ENCODE results near the gene RAB3GAP2. TPM values are rescaled to one million over a fixed set of nuclear protein-coding genes. Genes with fewer than 3 reads are reported as not detected.

Gene RAB3GAP2
- total and polyA plus RNA-seq, 2 donors (not counting 1 experiment from before 2014, with no cell fraction given) = 31.0 to 43.8 TPM

- no peaks in the 10 kb centered on the region for H3K27me3 ChIP-seq (ENCODE audit: control insufficient read depth, insufficient read depth, low read length)
- no peaks in the 10 kb centered on the region for H4K20me1 ChIP-seq (ENCODE audit: control insufficient read depth, extremely low read depth, insufficient read depth, low read length)
- H3K4me1 ChIP-seq (ENCODE audit: control insufficient read depth, extremely low read depth, insufficient read depth, low read length) = no peaks in the 10 kb centered on the region
- H3K9me3 ChIP-seq (ENCODE audit: control insufficient read depth, insufficient read depth, low read depth, low read length) = no peaks in the 10 kb centered on the region
- H3K4me3 ChIP-seq (replicated peaks in 1 of 4; ENCODE audit: control extremely low read depth in 1 of 4, insufficient read depth in 1 of 4, low read depth in 3 of 4, low read length in 4 of 4) = no peak overlapping the region
- no peak overlapping the region for H2AFZ ChIP-seq (ENCODE audit: low read length)
- no peaks in the 10 kb centered on the region for H3K79me2 ChIP-seq (ENCODE audit: control insufficient read depth, insufficient read depth, low read length)
- H3K4me2 ChIP-seq (ENCODE audit: extremely low read depth, insufficient read depth, low read length) = no peak overlapping the region
- no peak for TF ChIP-seq EZH2 (IDR thresholded peaks at IDR 0.05; ENCODE audit: low read length, missing control alignments)
- no peak for TF ChIP-seq CTCF (conservative IDR thresholded peaks at IDR 0.05 in 1 of 2, IDR thresholded peaks at IDR 0.05 in 1 of 2; ENCODE audit: low read depth in 1 of 2, low read length in 2 of 2)
- H3K9ac ChIP-seq (ENCODE audit: insufficient read depth, low read length) = no peak overlapping the region
- H3K27ac ChIP-seq (ENCODE audit: insufficient read depth, low read length) = no peak overlapping the region
- no peaks in the 10 kb centered on the region for H3K36me3 ChIP-seq (ENCODE audit: control insufficient read depth, insufficient read depth, low read length)
- DNase-seq (ENCODE audit: low read depth in 2 of 2) = peak in 1 of 2 donors; percentile 8
These were observed 135.1 kb downstream of the RAB3GAP2 start for GRCh38 chr1:220137019-220137786.

- H3K4me2 ChIP-seq (ENCODE audit: extremely low read depth, insufficient read depth, low read length) = no peak overlapping the region
- no peak for DNase-seq (ENCODE audit: low read depth in 2 of 2)
- no peaks in the 10 kb centered on the region for H3K36me3 ChIP-seq (ENCODE audit: control insufficient read depth, insufficient read depth, low read length)
- H3K27me3 ChIP-seq (ENCODE audit: control insufficient read depth, insufficient read depth, low read length) = no peaks in the 10 kb centered on the region
- H2AFZ ChIP-seq (ENCODE audit: low read length) = no peak overlapping the region
- no peak overlapping the region for H3K9ac ChIP-seq (ENCODE audit: insufficient read depth, low read length)
- H3K79me2 ChIP-seq (ENCODE audit: control insufficient read depth, insufficient read depth, low read length) = no peaks in the 10 kb centered on the region
- H3K4me3 ChIP-seq (replicated peaks in 1 of 4; ENCODE audit: control extremely low read depth in 1 of 4, insufficient read depth in 1 of 4, low read depth in 3 of 4, low read length in 4 of 4) = no peak overlapping the region
- TF ChIP-seq EZH2 (IDR thresholded peaks at IDR 0.05; ENCODE audit: low read length, missing control alignments) (no peak), CTCF (conservative IDR thresholded peaks at IDR 0.05 in 1 of 2, IDR thresholded peaks at IDR 0.05 in 1 of 2; ENCODE audit: low read depth in 1 of 2, low read length in 2 of 2) (no peak)
- H4K20me1 ChIP-seq (ENCODE audit: control insufficient read depth, extremely low read depth, insufficient read depth, low read length) = no peaks in the 10 kb centered on the region
- no peaks in the 10 kb centered on the region for H3K4me1 ChIP-seq (ENCODE audit: control insufficient read depth, extremely low read depth, insufficient read depth, low read length)
- H3K27ac ChIP-seq (ENCODE audit: insufficient read depth, low read length) = no peak overlapping the region
- H3K9me3 ChIP-seq (ENCODE audit: control insufficient read depth, insufficient read depth, low read depth, low read length) = no peaks in the 10 kb centered on the region
These were observed 136.5 kb downstream of the RAB3GAP2 start for GRCh38 chr1:220135755-220136154.

- no peaks in the 10 kb centered on the region for H4K20me1 ChIP-seq (ENCODE audit: control insufficient read depth, extremely low read depth, insufficient read depth, low read length)
- no peak overlapping the region for H3K4me3 ChIP-seq (replicated peaks in 1 of 4; ENCODE audit: control extremely low read depth in 1 of 4, insufficient read depth in 1 of 4, low read depth in 3 of 4, low read length in 4 of 4)
- H3K9ac ChIP-seq (ENCODE audit: insufficient read depth, low read length) = no peak overlapping the region
- H3K36me3 ChIP-seq (ENCODE audit: control insufficient read depth, insufficient read depth, low read length) = no peaks in the 10 kb centered on the region
- no peak overlapping the region for H3K27ac ChIP-seq (ENCODE audit: insufficient read depth, low read length)
- H2AFZ ChIP-seq (ENCODE audit: low read length) = no peak overlapping the region
- DNase-seq (ENCODE audit: low read depth in 2 of 2) = no peak
- no peaks in the 10 kb centered on the region for H3K27me3 ChIP-seq (ENCODE audit: control insufficient read depth, insufficient read depth, low read length)
- no peaks in the 10 kb centered on the region for H3K79me2 ChIP-seq (ENCODE audit: control insufficient read depth, insufficient read depth, low read length)
- H3K4me2 ChIP-seq (ENCODE audit: extremely low read depth, insufficient read depth, low read length) = no peak overlapping the region
- H3K9me3 ChIP-seq (ENCODE audit: control insufficient read depth, insufficient read depth, low read depth, low read length) = no peaks in the 10 kb centered on the region
- H3K4me1 ChIP-seq (ENCODE audit: control insufficient read depth, extremely low read depth, insufficient read depth, low read length) = no peaks in the 10 kb centered on the region
- TF ChIP-seq EZH2 (IDR thresholded peaks at IDR 0.05; ENCODE audit: low read length, missing control alignments) (no peak), CTCF (conservative IDR thresholded peaks at IDR 0.05 in 1 of 2, IDR thresholded peaks at IDR 0.05 in 1 of 2; ENCODE audit: low read depth in 1 of 2, low read length in 2 of 2) (no peak)
These were observed 142.6 kb downstream of the RAB3GAP2 start for GRCh38 chr1:220129479-220130210.

Measured in fibroblast of lung (primary cell).